Islet of Langerhans (tissue), 1 donor: ENCODE results near the gene PCDHGA1.
"Not testable (repeated sequence)": the region's sequence is repeated elsewhere in the genome, so short reads cannot be mapped to it uniquely, and the experiment has no call there.

ENCODE experiments used
- FAIRE-seq: peaks from one replicate; lab custom pipeline; 2011; peaks lifted over from hg19 to GRCh38; lab: Jason Lieb, UNC

PCDHGA1 gene

DNA sequence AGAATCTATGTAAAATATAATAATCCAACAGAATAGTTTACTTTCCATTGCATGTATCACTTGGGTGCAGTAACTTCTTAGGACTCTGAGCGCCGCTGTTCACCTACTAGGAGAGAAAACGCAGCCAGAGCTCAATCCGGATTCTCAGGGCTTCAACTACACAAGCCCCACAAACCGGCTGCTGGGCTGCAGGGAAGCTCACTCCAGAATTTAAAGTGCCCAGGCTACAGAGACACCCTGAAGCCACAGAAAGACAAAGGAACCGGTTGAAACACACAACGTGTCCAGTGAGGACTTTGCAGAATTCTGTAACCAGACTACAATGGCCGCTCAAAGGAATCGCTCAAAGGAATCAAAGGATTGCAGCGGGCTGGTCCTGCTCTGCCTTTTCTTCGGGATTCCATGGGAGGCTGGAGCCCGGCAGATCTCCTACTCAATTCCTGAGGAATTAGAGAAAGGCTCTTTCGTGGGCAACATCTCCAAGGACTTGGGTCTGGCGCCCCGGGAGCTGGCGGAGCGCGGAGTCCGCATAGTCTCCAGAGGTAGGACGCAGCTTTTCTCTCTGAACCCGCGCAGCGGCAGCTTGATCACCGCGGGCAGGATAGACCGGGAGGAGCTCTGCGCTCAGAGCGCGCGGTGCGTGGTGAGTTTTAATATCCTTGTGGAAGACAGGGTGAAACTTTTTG is 82.7 kb downstream of the PCDHGA1 start, which contains the start of gene PCDHGA10:
Gene PCDHGA10 (plus strand): TSS at position 134 of the 686 bp plus-strand sequence. CDS start 189 bp downstream, at position 323.
- FAIRE-seq: no peak

GRCh38 chr5:141413540-141414069 is 83.3 kb downstream of the PCDHGA1 start:
- no peak for FAIRE-seq

DNA sequence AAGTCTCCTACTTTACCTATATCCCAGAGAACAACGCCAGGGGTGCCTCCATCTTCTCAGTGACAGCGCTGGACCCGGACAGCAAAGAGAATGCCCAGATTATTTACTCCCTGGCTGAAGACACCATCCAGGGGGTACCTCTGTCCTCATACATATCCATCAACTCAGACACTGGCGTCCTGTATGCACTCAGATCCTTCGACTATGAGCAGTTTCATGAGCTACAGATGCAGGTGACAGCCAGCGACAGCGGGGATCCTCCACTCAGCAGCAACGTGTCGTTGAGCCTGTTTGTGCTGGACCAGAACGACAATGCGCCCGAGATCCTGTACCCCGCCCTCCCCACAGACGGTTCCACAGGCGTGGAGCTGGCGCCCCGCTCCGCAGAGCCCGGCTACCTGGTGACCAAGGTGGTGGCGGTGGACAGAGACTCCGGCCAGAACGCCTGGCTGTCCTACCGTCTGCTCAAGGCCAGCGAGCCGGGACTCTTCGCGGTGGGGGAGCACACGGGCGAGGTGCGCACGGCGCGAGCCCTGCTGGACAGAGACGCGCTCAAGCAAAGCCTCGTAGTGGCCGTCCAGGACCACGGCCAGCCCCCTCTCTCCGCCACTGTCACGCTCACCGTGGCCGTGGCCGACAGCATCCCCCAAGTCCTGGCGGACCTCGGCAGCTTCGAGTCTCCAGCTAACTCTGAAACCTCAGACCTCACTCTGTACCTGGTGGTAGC is 84.4 kb downstream of the PCDHGA1 start:
- not testable (repeated sequence) for FAIRE-seq

DNA sequence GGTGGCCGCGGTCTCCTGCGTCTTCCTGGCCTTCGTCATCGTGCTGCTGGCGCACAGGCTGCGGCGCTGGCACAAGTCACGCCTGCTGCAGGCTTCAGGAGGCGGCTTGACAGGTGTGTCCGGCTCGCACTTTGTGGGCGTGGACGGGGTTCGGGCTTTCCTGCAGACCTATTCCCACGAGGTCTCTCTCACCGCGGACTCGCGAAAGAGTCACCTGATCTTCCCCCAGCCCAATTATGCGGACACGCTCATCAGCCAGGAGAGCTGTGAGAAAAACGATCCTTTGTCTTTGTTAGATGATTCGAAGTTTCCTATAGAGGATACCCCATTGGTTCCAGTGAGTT is 84.9 kb downstream of the PCDHGA1 start:
- not testable (repeated sequence) for FAIRE-seq

DNA sequence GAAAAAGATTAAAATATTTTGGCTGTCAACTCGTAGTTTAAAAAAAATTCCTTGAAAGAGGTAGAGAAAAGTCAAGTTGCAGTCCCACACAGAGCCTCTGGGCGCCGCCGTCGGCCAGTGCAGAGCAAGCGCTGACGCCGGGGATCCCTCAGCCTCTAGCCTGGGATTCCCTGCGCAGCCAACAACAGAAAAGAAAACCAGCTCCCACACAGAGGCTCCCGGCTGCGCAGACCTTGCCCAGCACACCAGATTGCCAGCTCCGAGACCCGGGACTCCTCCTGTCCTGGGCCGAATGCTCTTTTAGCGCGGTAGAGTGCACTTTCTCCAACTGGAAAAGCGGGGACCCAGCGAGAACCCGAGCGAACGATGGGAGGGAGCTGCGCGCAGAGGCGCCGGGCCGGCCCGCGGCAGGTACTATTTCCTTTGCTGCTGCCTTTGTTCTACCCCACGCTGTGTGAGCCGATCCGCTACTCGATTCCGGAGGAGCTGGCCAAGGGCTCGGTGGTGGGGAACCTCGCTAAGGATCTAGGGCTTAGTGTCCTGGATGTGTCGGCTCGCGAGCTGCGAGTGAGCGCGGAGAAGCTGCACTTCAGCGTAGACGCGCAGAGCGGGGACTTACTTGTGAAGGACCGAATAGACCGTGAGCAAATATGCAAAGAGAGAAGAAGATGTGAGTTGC is 87.3 kb downstream of the PCDHGA1 start, which contains the start of gene PCDHGB7:
Gene PCDHGB7 (plus strand): TSS at position 184 of the 679 bp plus-strand sequence. CDS start 183 bp downstream, at position 367.
- FAIRE-seq: not testable (repeated sequence)

DNA sequence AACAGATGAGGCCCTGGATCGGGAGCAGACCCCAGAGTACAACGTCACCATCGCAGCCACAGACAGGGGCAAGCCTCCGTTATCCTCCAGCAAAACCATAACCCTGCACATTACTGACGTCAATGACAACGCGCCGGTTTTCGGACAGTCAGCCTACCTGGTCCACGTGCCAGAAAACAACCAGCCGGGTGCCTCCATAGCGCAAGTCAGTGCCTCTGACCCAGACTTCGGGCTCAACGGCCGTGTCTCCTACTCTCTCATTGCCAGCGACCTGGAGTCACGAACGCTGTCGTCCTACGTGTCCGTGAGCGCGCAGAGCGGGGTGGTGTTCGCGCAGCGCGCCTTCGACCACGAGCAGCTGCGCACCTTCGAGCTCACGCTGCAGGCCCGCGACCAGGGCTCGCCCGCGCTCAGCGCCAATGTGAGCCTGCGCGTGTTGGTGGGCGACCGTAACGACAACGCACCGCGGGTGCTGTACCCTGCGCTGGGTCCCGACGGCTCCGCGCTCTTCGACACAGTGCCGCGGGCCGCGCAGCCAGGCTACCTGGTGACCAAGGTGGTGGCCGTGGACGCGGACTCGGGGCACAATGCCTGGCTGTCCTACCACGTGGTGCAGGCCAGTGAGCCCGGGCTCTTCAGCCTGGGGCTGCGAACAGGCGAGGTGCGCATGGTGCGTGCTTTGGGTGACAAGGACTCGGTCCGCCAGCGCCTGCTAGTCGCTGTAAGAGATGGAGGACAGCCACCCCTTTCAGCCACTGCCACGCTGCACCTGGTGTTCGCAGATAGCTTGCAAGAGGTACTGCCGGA is 89.0 kb downstream of the PCDHGA1 start:
- FAIRE-seq: no peak

DNA sequence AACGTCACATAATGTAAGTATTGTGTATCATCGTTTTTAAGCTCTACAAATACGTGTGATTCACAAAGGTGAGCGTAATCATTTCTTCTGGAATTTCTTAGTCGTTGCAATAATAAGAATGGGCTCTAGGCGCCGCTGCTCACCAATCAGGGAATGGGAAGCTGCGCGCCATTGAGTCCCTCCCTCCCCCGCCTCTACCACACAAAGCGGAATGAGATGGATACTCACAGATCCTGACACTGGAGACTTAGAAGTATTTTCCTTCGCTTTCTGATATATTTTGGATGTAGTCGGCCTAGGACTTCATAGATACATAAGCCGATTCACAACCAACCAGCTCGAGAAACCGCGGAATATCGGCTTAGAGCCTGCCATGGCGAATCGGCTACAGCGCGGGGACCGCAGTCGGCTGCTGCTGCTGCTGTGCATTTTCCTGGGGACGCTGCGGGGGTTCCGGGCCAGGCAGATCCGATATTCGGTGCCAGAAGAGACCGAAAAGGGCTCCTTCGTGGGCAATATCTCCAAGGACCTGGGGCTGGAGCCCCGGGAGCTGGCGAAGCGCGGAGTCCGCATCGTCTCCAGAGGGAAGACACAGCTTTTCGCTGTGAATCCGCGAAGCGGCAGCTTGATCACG is 90.7 kb downstream of the PCDHGA1 start, which contains the start of gene PCDHGA11:
Gene PCDHGA11 (plus strand): TSS at position 197 of the 634 bp plus-strand sequence. CDS start 177 bp downstream, at position 374.
- FAIRE-seq: no peak

- FAIRE-seq: no peak
Observed at GRCh38 chr5:141421489-141421855, 91.2 kb downstream of the PCDHGA1 start.

GRCh38 chr5:141422742-141423291 is 92.5 kb downstream of the PCDHGA1 start:
- no peak for FAIRE-seq

DNA sequence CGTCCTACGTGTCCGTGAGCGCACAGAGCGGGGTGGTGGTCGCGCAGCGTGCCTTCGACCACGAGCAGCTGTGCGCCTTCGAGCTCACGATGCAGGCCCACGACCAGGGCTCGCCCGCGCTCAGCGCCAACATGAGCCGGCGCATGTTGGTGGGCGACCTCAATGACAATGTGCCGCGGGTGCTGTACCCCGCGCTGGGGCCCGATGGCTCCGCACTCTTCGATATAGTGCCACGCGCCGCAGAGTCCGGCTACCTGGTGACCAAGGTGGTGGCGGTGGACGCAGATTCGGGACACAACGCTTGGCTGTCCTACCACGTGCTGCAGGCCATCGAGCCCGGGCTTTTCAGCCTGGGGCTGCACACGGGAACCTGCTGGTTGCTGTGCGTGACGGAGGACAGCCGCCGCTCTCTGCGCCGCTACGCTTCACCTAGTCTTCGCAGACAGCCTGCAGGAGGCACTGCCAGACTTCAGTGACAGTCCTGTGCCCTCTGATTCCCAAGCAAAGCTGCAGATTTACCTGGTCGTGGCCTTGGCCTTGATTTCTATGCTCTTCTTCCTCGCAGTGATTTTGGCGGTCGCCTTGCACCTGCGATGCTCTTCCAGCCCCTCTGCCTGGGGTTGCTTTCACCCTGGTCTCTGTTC is 97.6 kb downstream of the PCDHGA1 start:
- FAIRE-seq: no peak

DNA sequence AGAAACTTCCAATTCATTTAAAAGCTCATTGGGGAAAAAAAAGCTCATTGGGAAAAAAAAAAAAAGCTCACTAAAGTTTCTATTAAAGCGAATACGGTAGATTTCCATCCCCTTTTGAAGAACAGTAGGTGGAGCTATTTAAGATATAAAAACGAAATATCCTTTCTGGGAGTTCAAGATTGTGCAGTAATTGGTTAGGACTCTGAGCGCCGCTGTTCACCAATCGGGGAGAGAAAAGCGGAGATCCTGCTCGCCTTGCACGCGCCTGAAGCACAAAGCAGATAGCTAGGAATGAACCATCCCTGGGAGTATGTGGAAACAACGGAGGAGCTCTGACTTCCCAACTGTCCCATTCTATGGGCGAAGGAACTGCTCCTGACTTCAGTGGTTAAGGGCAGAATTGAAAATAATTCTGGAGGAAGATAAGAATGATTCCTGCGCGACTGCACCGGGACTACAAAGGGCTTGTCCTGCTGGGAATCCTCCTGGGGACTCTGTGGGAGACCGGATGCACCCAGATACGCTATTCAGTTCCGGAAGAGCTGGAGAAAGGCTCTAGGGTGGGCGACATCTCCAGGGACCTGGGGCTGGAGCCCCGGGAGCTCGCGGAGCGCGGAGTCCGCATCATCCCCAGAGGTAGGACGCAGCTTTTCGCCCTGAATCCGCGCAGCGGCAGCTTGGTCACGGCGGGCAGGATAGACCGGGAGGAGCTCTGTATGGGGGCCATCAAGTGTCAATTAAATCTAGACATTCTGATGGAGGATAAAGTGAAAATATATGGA is 100.2 kb downstream of the PCDHGA1 start, which contains the start of gene PCDHGA12:
Gene PCDHGA12 (plus strand): TSS at position 176 of the 782 bp plus-strand sequence. CDS start 253 bp downstream, at position 429.
- no peak for FAIRE-seq

GRCh38 chr5:141431286-141431685 is 101.0 kb downstream of the PCDHGA1 start:
- FAIRE-seq: no peak

GRCh38 chr5:141432308-141432707 is 102.0 kb downstream of the PCDHGA1 start:
- FAIRE-seq: not testable (repeated sequence)

GRCh38 chr5:141432726-141433125 is 102.4 kb downstream of the PCDHGA1 start:
- not testable (repeated sequence) for FAIRE-seq

- no peak for FAIRE-seq
Observed at GRCh38 chr5:141434006-141434405, 103.7 kb downstream of the PCDHGA1 start.

GRCh38 chr5:141437221-141437620 is 106.9 kb downstream of the PCDHGA1 start:
- no peak for FAIRE-seq

- FAIRE-seq: no peak
Observed at GRCh38 chr5:141439411-141440141, 109.3 kb downstream of the PCDHGA1 start.

DNA sequence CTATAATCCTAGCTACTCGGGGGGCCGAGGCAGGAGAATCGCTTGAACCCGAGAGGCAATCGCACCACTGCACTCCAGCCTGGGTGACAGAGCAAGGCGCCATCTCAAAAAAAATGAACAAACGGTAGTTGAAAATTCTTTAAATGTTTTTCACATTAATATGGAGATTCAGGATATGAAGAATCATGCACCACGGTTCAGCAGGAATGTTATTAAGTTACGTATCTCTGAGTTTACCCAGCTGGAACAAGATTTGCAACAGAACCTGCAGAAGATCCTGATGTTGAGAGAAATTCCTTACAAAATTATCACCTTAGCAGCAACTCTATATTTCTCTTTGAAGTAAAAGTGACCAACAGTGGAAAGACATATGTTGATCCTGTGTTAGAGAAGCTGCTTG is 110.0 kb downstream of the PCDHGA1 start:
- FAIRE-seq: no peak
